DND-41 (cell line): ENCODE measurements around the gene CD22.

Experiments
- CTCF ChIP-seq: IDR thresholded peaks from 2 replicates; pipeline ENCODE4 v1.5.1; 2012; ENCODE audit warnings: borderline replicate concordance, low read length, moderate library complexity, mild to moderate bottlenecking; ENCODE audit not compliant: poor library complexity, severe bottlenecking; ENCODE audit errors: extremely low read depth
- EZH2 ChIP-seq: IDR thresholded peaks from 3 replicates; pipeline ENCODE4 v1.6.1; 2012; ENCODE audit warnings: borderline replicate concordance, low read depth, mild to moderate bottlenecking, moderate library complexity, low read length, inconsistent platforms; ENCODE audit not compliant: severe bottlenecking

GRCh38 chr19:35375505-35376307, 46.7 kb downstream of the CD22 start:
- no peak for TF ChIP-seq CTCF
- no peak for TF ChIP-seq EZH2
